ENCODE measurements around the gene PDE2A. TPM values are rescaled to one million over a fixed set of nuclear protein-coding genes. Genes with fewer than 3 reads are reported as not detected.
A peak's percentile ranks its signal among the peaks of the same experiment; 100 is the strongest.

The PDE2A gene
- total RNA-seq, 2 donors from 2014 or later: 3.7 to 13.3 TPM

GRCh38 chr11:72591023-72591422 lies 83.2 kb downstream of the PDE2A start:
- Histone ChIP-seq H3K9me3 (ENCODE audit: control insufficient read depth, low read length) (no peaks in the 10 kb centered on the region), H3K9ac (ENCODE audit: extremely low read depth, low read length, poor library complexity, severe bottlenecking) (no peak overlapping the region), H3K4me3 (ENCODE audit: low read length) (no peak overlapping the region), H3K4me1 (ENCODE audit: control insufficient read depth, insufficient read depth, low read length) (no peaks in the 10 kb centered on the region), H3K27me3 (ENCODE audit: control insufficient read depth, insufficient read depth, low read length, poor library complexity, severe bottlenecking) (peaks cover 87% of the 10 kb centered on the region), H3K27ac (ENCODE audit: low read depth, low read length) (no peak overlapping the region), H3K36me3 (ENCODE audit: control insufficient read depth, insufficient read depth, low read length) (no peaks in the 10 kb centered on the region)
- peaks cover 78% of the 10 kb centered on the region for H3K27me3 Mint-ChIP-seq (ENCODE audit: insufficient read depth)
- no peak overlapping the region for H3K27ac Mint-ChIP-seq
- peaks cover 14% of the 10 kb centered on the region for H3K4me1 Mint-ChIP-seq
- no peaks in the 10 kb centered on the region for H3K9me3 Mint-ChIP-seq
- 63 to 76% methylated on average over 4 to 5 of the region's 5 CpGs for WGBS, 2 experiments (ENCODE audit: insufficient coverage in 1 of 2, insufficient read length in 1 of 2)
- H3K36me3 Mint-ChIP-seq (ENCODE audit: low read depth): no peaks in the 10 kb centered on the region
- no peak for TF ChIP-seq CTCF (conservative IDR thresholded peaks at IDR 0.05)
- DNase-seq: no peak
- H3K4me3 Mint-ChIP-seq: peak overlapping the region; percentile 71

GRCh38 chr11:72589802-72590761 lies 84.1 kb downstream of the PDE2A start:
- H3K4me3 ChIP-seq (ENCODE audit: low read length): peak overlapping the region; percentile 81
- peak; percentile 94 for TF ChIP-seq CTCF (conservative IDR thresholded peaks at IDR 0.05)
- H3K4me1 Mint-ChIP-seq: peaks cover 14% of the 10 kb centered on the region
- no peaks in the 10 kb centered on the region for H3K4me1 ChIP-seq (ENCODE audit: control insufficient read depth, insufficient read depth, low read length)
- H3K36me3 ChIP-seq (ENCODE audit: control insufficient read depth, insufficient read depth, low read length): no peaks in the 10 kb centered on the region
- H3K36me3 Mint-ChIP-seq (ENCODE audit: low read depth): no peaks in the 10 kb centered on the region
- no peak overlapping the region for H3K27ac ChIP-seq (ENCODE audit: low read depth, low read length)
- no peak overlapping the region for H3K9ac ChIP-seq (ENCODE audit: extremely low read depth, low read length, poor library complexity, severe bottlenecking)
- H3K9me3 Mint-ChIP-seq: no peaks in the 10 kb centered on the region
- H3K27me3 ChIP-seq (ENCODE audit: control insufficient read depth, insufficient read depth, low read length, poor library complexity, severe bottlenecking): peaks cover 96% of the 10 kb centered on the region
- 1 to 2% methylated on average over 31 to 74 of the region's 74 CpGs for WGBS, 2 experiments (ENCODE audit: insufficient coverage in 1 of 2, insufficient read length in 1 of 2)
- DNase-seq: peak; percentile 93
- no peaks in the 10 kb centered on the region for H3K9me3 ChIP-seq (ENCODE audit: control insufficient read depth, low read length)
- H3K4me3 Mint-ChIP-seq: peak overlapping the region; percentile 71
- no peak overlapping the region for H3K27ac Mint-ChIP-seq
- H3K27me3 Mint-ChIP-seq (ENCODE audit: insufficient read depth): peaks cover 87% of the 10 kb centered on the region

DNA sequence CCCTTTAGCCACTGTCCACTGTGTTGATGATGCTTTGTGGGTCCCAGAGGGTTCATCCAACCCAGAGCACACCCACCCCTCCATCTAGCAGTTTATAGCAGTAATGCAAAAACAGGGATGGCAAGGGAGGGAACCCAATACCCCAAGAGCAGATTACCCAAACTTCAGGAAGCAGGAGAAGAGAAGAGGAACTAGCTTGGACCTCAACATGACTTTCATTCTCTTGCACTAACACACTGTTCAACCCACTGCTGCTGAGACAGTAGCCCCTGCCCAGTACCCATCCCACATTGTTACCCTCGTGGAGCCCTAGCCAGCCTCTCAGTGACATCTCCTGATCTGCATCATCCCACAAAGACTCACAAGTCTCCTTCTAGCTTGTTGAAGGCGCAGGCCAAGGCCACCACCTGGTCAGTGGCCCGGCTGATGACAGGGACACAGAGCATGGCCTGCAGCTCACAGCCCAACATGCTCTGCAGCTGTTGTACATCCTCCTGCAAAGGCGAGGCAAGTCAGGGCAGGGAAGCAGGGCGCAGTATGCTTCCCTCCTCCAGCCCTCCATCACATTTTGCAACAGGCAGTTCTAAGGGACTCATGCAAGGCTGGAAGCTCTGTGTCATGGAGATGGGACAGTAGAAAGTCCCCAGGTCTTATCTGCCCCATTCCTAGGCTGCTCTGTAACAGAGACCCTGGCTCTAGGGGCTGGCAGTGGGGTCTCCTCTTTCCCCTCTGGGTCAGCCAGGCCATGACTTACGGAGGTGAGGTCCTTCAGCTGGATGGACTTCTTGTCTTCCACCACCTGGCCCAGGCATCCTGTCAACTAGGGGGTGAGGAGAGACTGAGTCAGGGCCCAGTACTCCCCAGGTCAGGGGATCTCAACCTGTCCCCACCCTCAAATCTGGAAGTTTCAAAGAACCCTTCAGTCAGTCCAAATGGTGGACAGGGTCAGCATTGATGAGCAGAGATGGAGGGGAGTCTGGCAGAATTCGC lies 85.5 kb downstream of the PDE2A start:
- Histone ChIP-seq H3K9ac (ENCODE audit: extremely low read depth, low read length, poor library complexity, severe bottlenecking) (no peak overlapping the region), H3K36me3 (ENCODE audit: control insufficient read depth, insufficient read depth, low read length) (no peaks in the 10 kb centered on the region), H3K27me3 (ENCODE audit: control insufficient read depth, insufficient read depth, low read length, poor library complexity, severe bottlenecking) (peaks cover 98% of the 10 kb centered on the region), H3K9me3 (ENCODE audit: control insufficient read depth, low read length) (no peaks in the 10 kb centered on the region), H3K27ac (ENCODE audit: low read depth, low read length) (no peak overlapping the region), H3K4me1 (ENCODE audit: control insufficient read depth, insufficient read depth, low read length) (no peaks in the 10 kb centered on the region), H3K4me3 (ENCODE audit: low read length) (no peak overlapping the region)
- WGBS, 2 experiments (ENCODE audit: insufficient coverage in 1 of 2, insufficient read length in 1 of 2): 91 to 96% methylated on average over 5 to 7 of the region's 7 CpGs
- no peak for TF ChIP-seq CTCF (conservative IDR thresholded peaks at IDR 0.05)
- Mint-ChIP-seq H3K36me3 (ENCODE audit: low read depth) (no peaks in the 10 kb centered on the region), H3K27ac (no peak overlapping the region), H3K4me1 (peaks cover 12% of the 10 kb centered on the region), H3K27me3 (ENCODE audit: insufficient read depth) (peaks cover 92% of the 10 kb centered on the region), H3K9me3 (no peaks in the 10 kb centered on the region), H3K4me3 (no peak overlapping the region)
- DNase-seq: no peak

All from endodermal cell (in vitro differentiated cells).